Chondrocyte (in vitro differentiated cells): ENCODE data around the gene TPM4. TPM values are rescaled to one million over a fixed set of nuclear protein-coding genes. Genes with fewer than 3 reads are reported as not detected.

Source experiments
- DNase-seq: peaks from one replicate; pipeline ENCODE4 v3.0.0; 2021; ENCODE audit warnings: mixed read lengths, low spot score
- H3K27ac Mint-ChIP-seq: one replicate; pipeline ENCODE4 v1.8.0; 2021; ENCODE audit warnings: mild to moderate bottlenecking, moderate library complexity, mixed read lengths; ENCODE audit not compliant: unreplicated experiment
- H3K27me3 Mint-ChIP-seq: 2 replicates; pipeline ENCODE4 v1.8.0; 2021; ENCODE audit warnings: low read depth, mixed read lengths
- H3K36me3 Mint-ChIP-seq: 2 replicates; pipeline ENCODE4 v1.8.0; 2021; ENCODE audit warnings: low read depth, mixed read lengths
- H3K4me1 Mint-ChIP-seq: 2 replicates; pipeline ENCODE4 v1.8.0; 2021; ENCODE audit warnings: low read depth, mild to moderate bottlenecking, mixed read lengths
- H3K4me3 Mint-ChIP-seq: one replicate; pipeline ENCODE4 v1.8.0; 2021; ENCODE audit warnings: mild to moderate bottlenecking, moderate library complexity, mixed read lengths; ENCODE audit not compliant: unreplicated experiment
- H3K9me3 Mint-ChIP-seq: 2 replicates; pipeline ENCODE4 v1.8.0; 2021; ENCODE audit warnings: low read depth, mixed read lengths
- total RNA-seq: library from RNA; stranded (reverse); gene quantifications from 3 replicates; pipeline ENCODE4 v1.2.1, GENCODE V29; 2021
- TF ChIP-seq, protein P1 (sequence below): fragments of 200-600 bp; sonication (generic); IDR thresholded peaks from 2 replicates; pipeline ENCODE4 v1.5.0; 2021; ENCODE audit warnings: antibody characterized with exemption, mild to moderate bottlenecking, moderate library complexity

The TPM4 gene
- total RNA-seq, 1 donor from 2014 or later = 1,175 TPM

- Mint-ChIP-seq H3K27me3 (peaks cover 4% of the 10 kb centered on the region), H3K9me3 (peaks cover 3% of the 10 kb centered on the region), H3K4me3 (no peak overlapping the region), H3K36me3 (no peaks in the 10 kb centered on the region), H3K4me1 (peaks cover 18% of the 10 kb centered on the region), H3K27ac (no peak overlapping the region)
- DNase-seq = no peak
- TF ChIP-seq, protein P1, sequence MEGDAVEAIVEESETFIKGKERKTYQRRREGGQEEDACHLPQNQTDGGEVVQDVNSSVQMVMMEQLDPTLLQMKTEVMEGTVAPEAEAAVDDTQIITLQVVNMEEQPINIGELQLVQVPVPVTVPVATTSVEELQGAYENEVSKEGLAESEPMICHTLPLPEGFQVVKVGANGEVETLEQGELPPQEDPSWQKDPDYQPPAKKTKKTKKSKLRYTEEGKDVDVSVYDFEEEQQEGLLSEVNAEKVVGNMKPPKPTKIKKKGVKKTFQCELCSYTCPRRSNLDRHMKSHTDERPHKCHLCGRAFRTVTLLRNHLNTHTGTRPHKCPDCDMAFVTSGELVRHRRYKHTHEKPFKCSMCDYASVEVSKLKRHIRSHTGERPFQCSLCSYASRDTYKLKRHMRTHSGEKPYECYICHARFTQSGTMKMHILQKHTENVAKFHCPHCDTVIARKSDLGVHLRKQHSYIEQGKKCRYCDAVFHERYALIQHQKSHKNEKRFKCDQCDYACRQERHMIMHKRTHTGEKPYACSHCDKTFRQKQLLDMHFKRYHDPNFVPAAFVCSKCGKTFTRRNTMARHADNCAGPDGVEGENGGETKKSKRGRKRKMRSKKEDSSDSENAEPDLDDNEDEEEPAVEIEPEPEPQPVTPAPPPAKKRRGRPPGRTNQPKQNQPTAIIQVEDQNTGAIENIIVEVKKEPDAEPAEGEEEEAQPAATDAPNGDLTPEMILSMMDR = no peak
These were observed 30.4 kb upstream of the TPM4 start for GRCh38 chr19:16045893-16046292.

GRCh38 chr19:16048583-16048982 lies 27.7 kb upstream of the TPM4 start:
- peaks cover 4% of the 10 kb centered on the region for H3K27me3 Mint-ChIP-seq
- TF ChIP-seq, protein P1 = no peak
- H3K4me3 Mint-ChIP-seq = no peak overlapping the region
- no peak for DNase-seq
- H3K9me3 Mint-ChIP-seq = peaks cover 3% of the 10 kb centered on the region
- H3K27ac Mint-ChIP-seq = no peak overlapping the region
- H3K36me3 Mint-ChIP-seq = no peaks in the 10 kb centered on the region
- no peaks in the 10 kb centered on the region for H3K4me1 Mint-ChIP-seq

DNA sequence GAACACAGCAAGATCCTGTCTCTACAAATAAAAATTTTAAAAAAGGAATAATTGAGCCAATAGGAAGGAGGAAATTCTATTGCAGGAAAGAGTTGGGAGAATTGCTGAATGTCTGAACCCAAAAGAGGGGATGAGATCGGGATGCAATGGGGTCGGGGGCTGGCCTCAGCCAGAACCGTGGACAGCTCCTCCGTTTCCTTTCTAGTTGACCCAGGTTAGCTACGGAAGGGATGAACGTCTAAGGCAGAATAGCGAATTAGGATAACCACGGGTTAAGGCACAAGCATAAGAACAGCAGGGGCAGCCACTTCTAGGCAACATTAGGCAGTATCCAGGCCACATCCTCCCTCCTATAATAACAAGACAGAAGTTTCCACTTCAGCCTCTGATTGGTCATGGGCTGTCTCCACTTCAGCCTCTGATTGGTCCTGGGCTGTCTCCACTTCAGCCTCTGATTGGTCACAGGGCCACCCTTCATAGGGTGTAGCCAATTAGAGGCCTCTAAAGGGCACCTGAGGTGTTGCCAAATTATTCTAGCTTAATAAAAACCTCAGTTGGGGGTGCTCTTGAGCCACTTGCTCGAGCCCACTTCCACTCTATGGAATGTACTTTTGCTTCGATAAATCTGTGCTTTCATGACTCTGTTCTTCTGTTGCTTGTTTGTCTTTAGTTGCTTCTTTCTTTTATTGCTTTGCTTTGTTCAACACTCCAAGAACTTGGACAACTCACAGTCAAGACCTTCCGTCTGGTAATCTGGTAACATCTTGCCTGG lies 24.9 kb upstream of the TPM4 start:
- no peaks in the 10 kb centered on the region for H3K4me1 Mint-ChIP-seq
- H3K9me3 Mint-ChIP-seq = peaks cover 10% of the 10 kb centered on the region
- TF ChIP-seq, protein P1 = no peak
- H3K27ac Mint-ChIP-seq = no peak overlapping the region
- H3K27me3 Mint-ChIP-seq = peaks cover 7% of the 10 kb centered on the region
- H3K36me3 Mint-ChIP-seq = no peaks in the 10 kb centered on the region
- no peak for DNase-seq
- H3K4me3 Mint-ChIP-seq = no peak overlapping the region

GRCh38 chr19:16052353-16052752 lies 23.9 kb upstream of the TPM4 start:
- Mint-ChIP-seq H3K4me3 (no peak overlapping the region), H3K36me3 (no peaks in the 10 kb centered on the region), H3K27ac (no peak overlapping the region), H3K27me3 (peaks cover 7% of the 10 kb centered on the region), H3K4me1 (no peaks in the 10 kb centered on the region), H3K9me3 (peaks cover 13% of the 10 kb centered on the region)
- DNase-seq = no peak
- TF ChIP-seq, protein P1 = no peak

- no peak overlapping the region for H3K27ac Mint-ChIP-seq
- H3K4me1 Mint-ChIP-seq = no peaks in the 10 kb centered on the region
- H3K9me3 Mint-ChIP-seq = peaks cover 19% of the 10 kb centered on the region
- H3K27me3 Mint-ChIP-seq = peaks cover 2% of the 10 kb centered on the region
- TF ChIP-seq, protein P1 = no peak
- no peaks in the 10 kb centered on the region for H3K36me3 Mint-ChIP-seq
- no peak overlapping the region for H3K4me3 Mint-ChIP-seq
- DNase-seq = no peak
These were observed 19.2 kb upstream of the TPM4 start for GRCh38 chr19:16057062-16057461.
